HG03439 (cell line): Measurements from ENCODE around the gene RAPGEF1.

Experiments used
- ATAC-seq: cut with Tn5 transposase; IDR thresholded peaks from one replicate; pipeline ENCODE4 v1.9.1; 2021; ENCODE audit warnings: mild to moderate bottlenecking, moderate library complexity; ENCODE audit not compliant: unreplicated experiment

RAPGEF1 gene

DNA sequence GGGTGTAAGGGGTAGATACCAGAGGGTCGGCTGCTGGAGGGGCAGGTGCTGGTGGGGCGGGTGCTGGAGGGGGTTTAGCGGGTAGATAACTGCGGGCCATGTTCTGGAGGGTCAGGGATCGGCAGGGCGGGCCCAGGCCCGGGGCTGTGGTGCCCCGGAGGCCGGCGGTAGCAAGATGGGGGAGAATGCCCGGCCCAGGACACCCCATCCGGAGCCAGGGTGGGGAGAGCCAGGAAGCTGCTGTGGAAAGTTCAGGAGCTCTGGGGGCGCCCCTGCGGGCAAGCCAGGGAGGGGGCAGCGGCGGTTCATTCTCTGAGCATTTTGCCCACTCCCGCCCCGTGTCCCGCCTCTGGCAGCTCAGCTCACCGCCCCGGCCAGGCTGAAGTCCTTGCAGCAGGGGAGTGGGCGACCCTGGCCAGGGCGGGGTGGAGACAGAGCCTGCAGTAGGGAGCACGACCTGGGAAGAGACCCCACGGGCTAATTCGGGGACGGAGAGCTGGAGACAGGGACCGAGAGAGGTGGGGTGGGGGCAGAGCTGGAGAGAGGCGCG lies 194.0 kb downstream of the RAPGEF1 start:
- no peak for ATAC-seq

- no peak for ATAC-seq
These were observed 194.7 kb downstream of the RAPGEF1 start, which contains the start of gene PRRT1B for GRCh38 chr9:131545003-131545785. TSS of gene PRRT1B (plus strand) at chr9:131545523. CDS start at chr9:131545616, 93 bp downstream.

- no peak for ATAC-seq
These were observed 196.7 kb downstream of the RAPGEF1 start for GRCh38 chr9:131543141-131543540.

- ATAC-seq, result no peak
These were observed 200.5 kb downstream of the RAPGEF1 start for GRCh38 chr9:131539223-131539923.

GRCh38 chr9:131537946-131538345 lies 201.9 kb downstream of the RAPGEF1 start:
- no peak for ATAC-seq

DNA sequence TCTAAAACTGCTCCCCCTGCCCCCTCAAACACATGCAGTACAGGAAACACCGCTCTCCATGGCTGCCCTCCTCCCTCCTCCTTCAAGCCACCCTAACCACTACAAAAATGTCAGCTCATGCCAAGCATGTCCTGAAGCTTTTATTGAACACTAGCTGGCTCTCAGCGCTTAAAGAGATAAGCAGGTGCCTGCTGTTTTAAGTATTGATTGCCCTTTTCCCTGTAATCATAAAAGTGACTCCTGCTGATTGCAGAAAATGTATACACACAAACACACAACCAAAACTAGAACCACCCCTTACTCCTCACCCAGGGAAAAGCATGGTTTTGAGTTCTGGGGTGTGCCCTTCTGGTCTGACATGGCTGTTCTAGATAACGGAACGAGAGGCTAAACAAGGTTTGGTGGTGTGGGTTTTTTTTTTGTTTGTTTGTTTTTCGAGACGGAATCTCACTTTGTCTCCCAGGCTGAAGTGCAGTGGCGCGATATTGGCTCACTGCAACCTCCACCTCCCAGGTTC lies 205.1 kb downstream of the RAPGEF1 start:
- no peak for ATAC-seq

GRCh38 chr9:131530920-131531832 lies 208.7 kb downstream of the RAPGEF1 start, which contains the start of gene UCK1:
TSS of gene UCK1 (minus strand) at chr9:131531263. CDS start at chr9:131531174, 89 bp downstream.
- ATAC-seq, result peak; percentile 67

DNA sequence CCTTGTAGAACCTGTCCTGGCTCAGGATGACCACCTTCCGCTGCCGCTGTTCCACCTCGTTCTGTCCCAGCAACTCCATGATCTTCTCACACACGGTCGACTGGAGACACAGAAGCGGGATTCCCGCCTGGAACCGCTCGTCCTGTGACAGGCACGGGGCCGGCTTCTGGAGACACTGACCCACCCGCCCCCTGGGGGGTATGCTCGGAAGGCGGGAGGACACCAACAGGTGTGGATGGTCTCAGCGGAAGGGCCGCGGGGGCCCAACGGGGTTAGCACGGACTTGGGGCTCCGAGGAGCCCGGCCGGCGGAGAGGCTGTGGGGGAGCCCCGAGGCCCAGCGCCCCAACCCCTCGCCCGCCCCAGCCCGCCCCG lies 209.3 kb downstream of the RAPGEF1 start:
- peak; percentile 14 for ATAC-seq

- no peak for ATAC-seq
These were observed 210.0 kb downstream of the RAPGEF1 start for GRCh38 chr9:131529597-131530545.

DNA sequence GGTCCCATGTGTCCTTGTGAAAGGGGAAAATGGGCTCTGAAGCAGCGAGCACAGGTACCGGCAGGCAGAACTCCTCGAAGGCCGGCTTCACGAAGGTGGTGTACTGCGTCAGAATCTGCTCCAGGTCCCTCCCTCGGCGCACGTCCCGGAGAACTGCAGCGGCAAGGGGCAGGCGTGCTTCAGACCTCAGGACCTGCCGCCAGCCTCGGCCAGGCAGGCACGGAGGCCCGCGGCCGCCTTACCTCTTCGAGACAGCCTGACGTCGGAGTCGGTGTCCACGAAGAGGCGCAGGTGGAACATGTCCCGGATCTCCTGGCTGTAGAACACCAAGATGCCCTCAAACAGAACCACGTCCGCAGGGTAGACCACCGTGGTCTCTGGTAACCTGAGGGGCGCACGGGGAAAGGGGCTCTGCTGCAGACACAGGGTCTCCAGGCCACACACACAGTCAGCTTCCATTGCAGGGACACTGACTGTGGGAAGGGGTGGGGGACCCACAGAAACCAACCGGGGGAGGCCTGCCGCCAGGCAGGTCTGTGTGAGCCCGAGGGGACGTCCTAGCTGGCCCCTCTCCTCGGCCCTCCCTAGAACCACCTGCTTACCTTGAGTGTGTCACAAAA lies 210.9 kb downstream of the RAPGEF1 start:
- no peak for ATAC-seq

DNA sequence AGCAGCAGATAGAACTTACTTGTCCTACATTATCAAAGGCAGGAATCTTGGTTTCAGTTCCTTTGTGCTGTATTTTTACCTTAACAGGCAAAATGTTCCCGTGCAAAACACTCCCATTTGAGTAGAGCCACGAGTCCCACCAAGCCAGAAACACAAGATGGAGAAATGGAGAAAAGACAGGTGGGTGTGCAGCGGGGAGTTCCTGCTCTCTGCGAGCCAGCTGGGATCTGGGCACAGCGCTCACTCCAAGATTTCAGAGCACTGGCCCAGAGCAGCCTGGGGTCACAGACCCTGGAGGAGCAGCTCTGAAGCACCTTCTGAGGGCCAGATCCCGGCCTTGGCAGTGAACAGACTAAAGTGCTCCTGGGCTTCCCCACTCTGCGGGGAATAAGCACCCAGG lies 211.7 kb downstream of the RAPGEF1 start:
- ATAC-seq, result no peak
